ENCODE measurements around the gene NTMT1.

Gene NTMT1

DNA sequence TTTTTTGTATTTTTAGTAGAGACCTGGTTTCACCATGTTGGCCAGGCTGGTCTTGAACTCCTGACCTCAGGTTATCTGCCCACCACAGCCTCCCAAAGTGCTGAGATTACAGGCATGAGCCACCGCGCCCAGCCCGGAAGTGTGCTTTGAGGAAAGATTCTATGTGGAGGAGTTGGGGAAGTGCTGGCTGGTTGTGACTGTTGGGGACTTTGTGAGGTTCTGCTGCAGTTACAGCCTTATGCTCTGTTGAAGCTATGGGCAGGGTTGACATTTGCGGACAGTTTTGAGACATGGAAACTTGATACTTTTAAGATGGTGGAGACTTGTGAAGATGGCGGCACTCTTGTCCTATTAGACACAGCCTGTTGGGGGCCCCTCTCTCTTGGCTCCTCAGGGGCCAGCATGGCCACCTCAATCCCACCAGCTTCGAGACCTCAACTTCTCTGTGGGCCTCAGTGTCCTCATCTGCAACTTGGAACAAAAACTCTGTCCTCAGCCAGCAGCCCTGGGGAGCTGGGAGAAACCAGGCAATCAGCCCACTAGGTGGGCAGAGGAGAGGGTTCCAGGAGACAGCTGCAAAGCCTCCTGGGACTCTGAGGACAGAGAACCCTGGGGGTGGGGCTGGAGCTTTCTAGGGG is 29.9 kb upstream of the NTMT1 start:
- TF ChIP-seq, protein P1, sequence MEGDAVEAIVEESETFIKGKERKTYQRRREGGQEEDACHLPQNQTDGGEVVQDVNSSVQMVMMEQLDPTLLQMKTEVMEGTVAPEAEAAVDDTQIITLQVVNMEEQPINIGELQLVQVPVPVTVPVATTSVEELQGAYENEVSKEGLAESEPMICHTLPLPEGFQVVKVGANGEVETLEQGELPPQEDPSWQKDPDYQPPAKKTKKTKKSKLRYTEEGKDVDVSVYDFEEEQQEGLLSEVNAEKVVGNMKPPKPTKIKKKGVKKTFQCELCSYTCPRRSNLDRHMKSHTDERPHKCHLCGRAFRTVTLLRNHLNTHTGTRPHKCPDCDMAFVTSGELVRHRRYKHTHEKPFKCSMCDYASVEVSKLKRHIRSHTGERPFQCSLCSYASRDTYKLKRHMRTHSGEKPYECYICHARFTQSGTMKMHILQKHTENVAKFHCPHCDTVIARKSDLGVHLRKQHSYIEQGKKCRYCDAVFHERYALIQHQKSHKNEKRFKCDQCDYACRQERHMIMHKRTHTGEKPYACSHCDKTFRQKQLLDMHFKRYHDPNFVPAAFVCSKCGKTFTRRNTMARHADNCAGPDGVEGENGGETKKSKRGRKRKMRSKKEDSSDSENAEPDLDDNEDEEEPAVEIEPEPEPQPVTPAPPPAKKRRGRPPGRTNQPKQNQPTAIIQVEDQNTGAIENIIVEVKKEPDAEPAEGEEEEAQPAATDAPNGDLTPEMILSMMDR (conservative IDR thresholded peaks at IDR 0.05; ENCODE audit: low read depth) = no peak
- ChIA-PET CTCF (interaction anchor here (0.7 to 2.3 kb wide), 6 partner anchors 15 to 490 kb away, joined by 3 to 10 read pairs (median 6); no protein-coding TSS in a partner anchor), POLR2A (ENCODE audit: low non-redundant PET) (interaction anchor here (0.6 to 1.0 kb wide), 2 partner anchors 26 to 87 kb away, joined by 3 read pairs; no protein-coding TSS in a partner anchor)
- no peak for DNase-seq (ENCODE audit: low spot score)
- H3K27ac ChIP-seq = peak overlapping the region; percentile 22

DNA sequence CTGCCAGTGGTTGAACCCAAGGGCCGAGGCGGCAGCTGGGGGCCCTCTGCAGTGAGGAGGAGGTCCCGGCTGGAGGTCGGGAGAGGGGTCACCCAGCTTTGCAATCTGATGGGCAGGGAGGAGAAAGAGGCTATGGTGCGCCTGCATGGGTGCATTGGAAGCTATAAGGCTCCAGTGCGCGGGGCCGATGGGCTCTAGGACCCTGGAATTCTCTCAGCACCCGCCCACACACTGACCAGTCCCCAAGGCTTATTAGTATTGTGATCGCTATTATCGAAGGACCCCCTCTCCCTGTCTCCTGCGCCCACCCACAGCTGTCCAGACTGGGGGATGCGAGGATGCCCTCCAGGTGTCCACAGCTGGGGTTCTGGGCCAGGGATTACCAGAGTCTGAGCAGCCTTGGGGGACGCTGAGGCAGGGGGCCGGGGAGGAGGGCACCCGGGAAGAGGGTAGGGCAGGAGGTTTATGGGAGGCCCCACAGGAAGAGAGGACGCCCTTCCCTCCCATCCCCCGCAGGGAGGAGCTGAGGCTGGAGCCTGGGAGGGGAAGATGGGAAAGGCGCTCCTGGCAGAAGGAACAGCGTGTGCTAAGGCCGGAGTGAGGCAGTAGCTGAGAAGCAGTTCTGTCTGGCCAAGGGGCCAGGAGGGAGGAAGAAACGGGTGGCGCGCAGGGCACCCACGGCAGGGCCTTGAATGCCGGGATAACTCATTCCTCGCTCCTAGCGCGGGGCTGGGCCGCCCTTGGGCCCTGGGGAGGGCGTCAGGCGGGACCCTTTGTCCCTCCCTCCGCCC is 29.2 kb upstream of the NTMT1 start:
- peak overlapping the region; percentile 41 for H3K27ac ChIP-seq
- ChIA-PET CTCF (interaction anchor here (0.7 to 2.3 kb wide), 5 partner anchors 14 to 490 kb away, joined by 3 to 10 read pairs (median 6); no protein-coding TSS in a partner anchor), POLR2A (ENCODE audit: low non-redundant PET) (interaction anchor here (0.5 to 1.0 kb wide), 4 partner anchors 11 to 203 kb away, joined by 3 to 8 read pairs (median 4); no protein-coding TSS in a partner anchor)
- DNase-seq (ENCODE audit: low spot score) = no peak
- TF ChIP-seq, protein P1 (conservative IDR thresholded peaks at IDR 0.05; ENCODE audit: low read depth) = no peak

DNA sequence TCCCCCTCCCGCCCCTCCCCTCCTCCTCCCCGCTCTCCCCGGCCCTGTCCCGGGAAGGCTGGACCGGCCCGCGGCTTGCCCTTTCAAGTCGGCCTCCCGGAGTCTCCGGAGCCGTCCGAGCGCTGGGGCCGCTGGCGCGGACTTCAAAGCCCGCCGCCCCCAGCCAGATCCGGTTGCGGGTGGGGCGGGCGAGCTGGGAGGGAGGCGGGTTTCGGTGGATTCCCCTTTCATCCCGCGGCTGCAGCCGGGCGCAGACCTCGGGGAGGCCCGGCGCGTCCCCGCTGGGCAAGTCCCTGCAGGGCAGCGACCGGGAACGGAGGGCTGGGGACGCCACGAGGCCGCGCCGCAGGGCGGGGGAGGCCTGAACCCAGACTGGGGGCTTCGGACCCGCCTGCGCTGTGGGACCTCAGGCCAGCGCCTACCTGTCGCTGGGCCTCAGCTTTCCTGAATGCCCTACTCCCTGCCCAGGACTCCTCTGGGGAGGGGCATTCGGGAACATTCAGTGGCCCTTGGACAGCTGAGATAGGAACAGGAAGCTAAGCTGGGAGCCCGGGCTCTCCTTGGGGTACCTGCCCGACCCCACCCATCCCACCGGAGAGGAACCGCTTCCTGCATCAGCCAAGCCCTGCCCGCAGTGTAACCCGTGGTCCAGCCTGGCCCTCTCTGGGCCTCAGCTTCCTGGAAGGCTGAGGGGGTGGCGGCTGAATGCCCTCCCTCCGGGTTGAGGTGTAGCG is 28.4 kb upstream of the NTMT1 start:
- DNase-seq (ENCODE audit: low spot score) = peak; percentile 56
- ChIA-PET CTCF (interaction anchor here (2.1 to 2.3 kb wide), 2 partner anchors 423 to 459 kb away, joined by 6 to 10 read pairs; no protein-coding TSS in a partner anchor), POLR2A (ENCODE audit: low non-redundant PET) (interaction anchor here (0.6 kb wide), 1 partner anchor 10 kb away, joined by 4 read pairs; no protein-coding TSS in a partner anchor)

DNA sequence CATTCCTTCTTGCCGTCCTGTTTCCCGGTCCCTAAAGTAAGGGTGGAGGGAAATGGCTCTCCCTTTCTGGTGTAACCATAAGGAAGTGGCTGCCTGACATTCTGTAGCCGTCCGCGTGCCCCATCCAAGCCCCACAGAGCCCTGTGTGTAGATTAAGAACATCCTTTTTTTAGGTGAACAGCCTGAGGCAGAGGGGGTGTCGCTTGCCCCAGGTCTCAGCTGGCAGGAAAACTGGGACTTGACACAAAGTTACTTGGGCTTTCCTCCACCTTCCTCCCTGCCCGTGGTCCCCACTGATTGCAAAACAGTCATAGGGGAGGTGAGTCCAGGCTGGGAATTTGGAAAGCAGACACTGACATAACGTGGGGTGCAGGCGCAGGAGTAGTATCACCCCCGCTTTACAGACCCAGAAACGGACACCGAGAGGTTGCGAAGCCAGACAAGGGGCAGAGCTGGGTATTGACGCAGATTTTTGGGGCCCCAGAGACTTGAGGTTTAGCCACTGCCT is 27.8 kb upstream of the NTMT1 start:
- ChIA-PET POLR2A (ENCODE audit: low non-redundant PET) (interaction anchor here (0.7 kb wide), 1 partner anchor 105 kb away, joined by 7 read pairs; no protein-coding TSS in a partner anchor), CTCF (interaction anchor here (2.3 kb wide), 1 partner anchor 459 kb away, joined by 10 read pairs; no protein-coding TSS in a partner anchor)
- H3K27ac ChIP-seq = peak overlapping the region; percentile 41
- DNase-seq (ENCODE audit: low spot score) = no peak
- TF ChIP-seq, protein P1 (conservative IDR thresholded peaks at IDR 0.05; ENCODE audit: low read depth) = no peak

More for the DNA sequence above, 28.4 kb upstream of the NTMT1 start:
- TF ChIP-seq, protein P1 (conservative IDR thresholded peaks at IDR 0.05; ENCODE audit: low read depth) = no peak
- peak overlapping the region; percentile 41 for H3K27ac ChIP-seq

DNA sequence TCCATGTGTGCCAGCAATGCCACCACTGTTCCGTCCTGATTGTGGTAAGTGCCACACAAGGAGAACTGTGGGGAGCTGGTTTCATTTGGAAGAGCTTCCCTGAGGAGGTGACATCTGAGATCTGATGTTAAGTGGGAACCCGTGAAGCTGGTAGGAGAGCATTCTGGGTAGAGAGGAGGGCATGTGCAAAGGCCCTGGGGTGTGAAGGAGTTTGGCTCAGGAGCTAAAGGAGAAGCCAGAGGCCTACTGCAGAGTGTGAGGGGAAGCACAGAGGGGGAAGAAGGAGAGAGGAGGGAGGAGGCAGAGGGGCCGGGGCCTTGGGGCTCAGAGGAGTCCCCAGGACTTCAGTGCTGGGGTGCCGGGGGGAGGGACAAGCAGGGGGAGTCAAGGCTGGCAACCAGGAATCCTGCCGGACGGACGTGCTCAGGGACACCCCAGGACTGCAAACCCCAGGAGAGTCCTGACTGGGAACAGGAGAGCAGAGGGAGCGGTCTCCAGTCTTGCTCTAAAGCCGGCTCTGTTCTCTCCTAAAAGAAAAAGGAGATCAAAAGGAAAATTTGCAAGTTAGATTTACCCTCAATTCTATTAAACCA is 24.8 kb upstream of the NTMT1 start:
- POLR2A ChIA-PET (ENCODE audit: low non-redundant PET) = no interaction called here

More for the DNA sequence above, 24.8 kb upstream of the NTMT1 start:
- H3K27ac ChIP-seq = no peak overlapping the region
- DNase-seq (ENCODE audit: low spot score) = no peak
- TF ChIP-seq, protein P1 (conservative IDR thresholded peaks at IDR 0.05; ENCODE audit: low read depth) = no peak
- CTCF ChIA-PET = interaction anchor here (1.5 kb wide), 1 partner anchor 10 kb away, joined by 5 read pairs; no protein-coding TSS in a partner anchor

Measured in RWPE1 (cell line).